ENCODE measurements around the gene HDAC9.

- TF ChIP-seq MAX (IDR thresholded peaks at IDR 0.05) (no peak), CEBPB (IDR thresholded peaks at IDR 0.05; ENCODE audit: low read depth) (no peak), CTCF (IDR thresholded peaks at IDR 0.05 in 2 of 3, conservative IDR thresholded peaks at IDR 0.05 in 1 of 3; ENCODE audit: borderline replicate concordance in 1 of 3, insufficient read depth in 1 of 3, low read depth in 2 of 3, low read length in 2 of 3) (no peak), POLR2AphosphoS5 (IDR thresholded peaks at IDR 0.05; ENCODE audit: low read depth, low read length) (no peak), JUND (IDR thresholded peaks at IDR 0.05) (no peak), RAD21 (IDR thresholded peaks at IDR 0.05; ENCODE audit: low read depth) (no peak), EZH2 (IDR thresholded peaks at IDR 0.05) (no peak), ZBTB33 (IDR thresholded peaks at IDR 0.05; ENCODE audit: extremely low read depth, insufficient replicate concordance, low read length) (no peak), SIN3A (IDR thresholded peaks at IDR 0.05; ENCODE audit: low read depth) (no peak)
These were observed 2.8 kb downstream of the HDAC9 start for GRCh38 chr7:18498341-18498740.
